Measurements from ENCODE around the gene NRM.

Gene NRM

DNA sequence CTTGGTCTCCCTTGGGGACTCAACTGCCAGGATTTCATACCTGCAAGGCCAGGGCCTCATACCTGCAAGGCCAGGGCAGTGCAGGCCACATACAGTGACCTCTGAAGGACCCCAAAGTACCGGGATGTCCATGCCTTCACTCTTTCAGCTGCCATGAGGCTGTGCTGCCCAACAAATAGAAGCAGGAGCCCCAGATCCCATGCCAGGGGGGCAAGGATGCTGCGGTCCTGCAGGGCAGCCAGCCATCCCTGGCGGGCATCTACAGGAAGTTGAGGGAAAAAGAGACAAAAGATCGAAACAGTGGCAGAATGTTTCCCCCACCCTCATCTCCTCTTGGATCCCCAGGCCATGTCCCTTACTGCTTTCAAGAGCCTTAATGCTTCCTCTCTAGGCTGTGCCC lies 799 bp downstream of the NRM start:
- DNase-seq (ENCODE audit: low read depth in 4 of 4, low spot score in 1 of 4): no peak

DNA sequence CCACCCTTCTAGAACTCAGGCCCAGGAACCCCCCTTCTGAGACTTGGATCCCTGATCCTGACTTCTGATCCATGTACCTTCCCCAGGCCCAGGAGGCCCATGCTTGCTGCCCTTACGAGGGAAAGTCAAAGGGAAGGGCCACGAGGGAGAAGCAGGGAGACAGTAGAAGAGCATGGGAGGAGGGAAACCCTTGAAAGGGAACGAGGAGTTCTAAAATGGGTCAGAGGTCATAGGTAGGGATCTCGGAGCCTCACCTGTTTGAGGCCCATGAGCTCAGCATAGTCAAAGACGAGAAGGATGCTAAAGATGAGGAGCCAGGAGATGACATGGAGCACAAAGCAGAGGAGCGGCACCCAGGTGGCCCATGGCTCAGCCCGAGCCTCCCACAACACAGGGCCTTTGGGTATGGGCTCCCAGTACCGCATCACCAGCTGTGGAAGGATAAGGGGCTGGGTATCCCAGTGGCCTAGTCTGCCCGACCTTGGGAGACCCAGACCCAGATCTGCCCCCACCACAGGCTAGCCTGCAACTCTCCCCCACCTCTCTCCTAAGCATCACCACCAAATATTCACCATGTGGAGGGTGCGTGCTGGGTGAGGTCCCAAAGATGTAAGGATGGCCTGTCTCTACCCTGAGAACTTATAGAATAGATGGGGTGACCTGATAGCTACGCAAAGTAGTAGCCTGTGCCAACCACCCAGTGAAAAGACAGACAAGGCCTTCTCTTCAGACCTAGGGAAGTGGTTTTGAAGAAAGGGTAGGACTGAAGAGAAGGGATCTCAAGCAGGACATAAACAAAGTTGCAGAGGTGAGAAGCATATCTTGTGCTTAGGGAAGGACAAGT lies 1.5 kb downstream of the NRM start:
- DNase-seq (ENCODE audit: low read depth in 4 of 4, low spot score in 1 of 4): no peak

DNA sequence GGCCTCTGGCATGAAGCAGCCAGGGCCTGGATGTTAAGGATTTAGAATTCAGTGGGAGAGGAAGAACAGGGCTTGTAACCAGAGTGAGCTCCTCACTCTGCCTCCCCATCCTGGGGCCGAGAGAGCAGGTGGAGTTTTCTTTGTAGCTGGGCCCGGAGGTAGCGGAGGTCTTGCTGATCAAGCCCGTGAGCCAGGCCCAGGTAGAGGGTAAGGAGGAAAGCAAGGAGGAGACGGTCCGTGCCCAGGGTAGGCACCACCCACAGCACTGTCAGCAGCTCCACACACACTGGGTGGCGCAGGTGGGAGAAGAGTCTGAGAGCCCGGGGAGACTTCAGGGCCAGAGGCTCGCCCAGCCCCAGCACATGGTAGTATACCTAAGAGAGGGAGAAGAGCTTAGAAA lies 2.2 kb downstream of the NRM start:
- DNase-seq (ENCODE audit: low read depth in 4 of 4, low spot score in 1 of 4): no peak

DNA sequence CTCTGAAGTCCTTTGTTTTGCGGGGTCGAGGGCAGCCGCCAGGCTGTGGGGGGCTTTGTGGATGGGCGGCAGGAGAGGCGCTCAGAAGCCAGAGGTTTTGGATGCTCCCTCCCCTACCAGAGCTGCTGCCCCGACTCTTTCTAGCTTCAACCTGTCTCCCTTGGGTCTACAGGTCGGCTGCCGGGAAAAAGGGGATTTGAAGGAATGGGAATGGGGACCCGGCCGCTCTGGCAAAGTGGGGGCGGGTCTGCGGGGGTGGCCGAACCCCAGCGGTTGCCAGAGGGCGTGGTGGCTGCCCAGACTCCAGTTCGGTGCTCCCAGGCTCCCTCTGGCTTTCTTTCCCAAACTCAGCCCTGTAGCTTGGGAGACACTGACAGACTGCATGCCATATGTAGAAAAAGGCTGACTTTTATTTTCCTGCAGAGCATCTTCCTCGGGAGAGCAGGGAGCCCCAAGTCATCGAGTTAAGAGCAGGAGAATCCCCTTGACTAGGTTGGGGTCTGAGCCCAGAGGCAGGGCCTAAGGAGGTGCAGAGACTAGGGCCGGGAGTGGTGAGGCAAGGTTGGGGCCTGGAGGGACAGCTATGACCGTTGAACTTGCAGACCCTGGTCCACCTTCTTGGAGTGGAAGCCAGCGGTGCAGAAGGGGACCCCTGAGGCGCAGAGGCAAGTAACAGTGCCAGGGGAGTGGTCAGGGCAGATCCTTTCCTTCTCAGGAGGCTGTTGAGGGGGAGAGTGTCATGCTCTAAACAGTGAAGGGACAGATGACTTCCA lies 2.9 kb downstream of the NRM start:
- DNase-seq (ENCODE audit: low read depth in 4 of 4, low spot score in 1 of 4): no peak

DNA sequence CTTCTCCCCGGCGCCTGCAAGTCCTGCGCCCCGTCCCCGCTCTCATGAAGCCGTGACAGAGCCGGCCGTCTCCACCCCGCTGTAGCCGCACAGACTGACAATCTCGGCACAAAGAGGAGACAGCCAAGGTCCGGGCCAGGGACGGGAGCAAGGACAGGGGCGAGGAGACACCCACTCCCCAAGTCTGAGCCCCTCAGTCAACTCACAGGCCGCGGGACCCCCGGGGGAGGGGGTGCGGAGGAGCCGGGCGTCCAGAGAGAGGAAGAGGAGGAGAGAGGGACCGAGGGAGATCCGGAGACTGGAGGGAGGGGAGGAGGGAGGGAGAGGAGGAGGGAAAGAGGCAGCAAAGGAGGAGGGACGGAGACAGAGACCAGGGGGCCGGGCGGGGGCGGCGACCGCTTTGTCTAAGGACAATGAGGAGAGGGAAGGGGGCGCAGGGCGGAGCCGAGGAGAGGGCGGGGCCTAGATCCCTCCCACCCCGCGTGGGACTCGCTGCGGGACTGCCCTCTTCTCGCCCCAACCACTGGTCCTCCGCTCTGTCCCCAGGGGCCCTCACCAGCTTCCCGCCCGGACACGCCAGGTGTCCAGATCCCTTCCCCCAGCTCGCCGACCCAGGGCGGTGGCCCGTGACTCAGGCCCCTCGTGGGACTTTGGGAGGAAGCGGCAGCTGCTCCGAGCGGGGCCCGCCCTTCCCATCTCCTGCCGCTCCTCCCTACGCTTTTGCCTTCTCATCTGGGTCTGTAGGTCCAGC lies 3.7 kb downstream of the NRM start:
- peak in 3 of 4 experiments; percentile 54 to 91 (median 73) for DNase-seq (ENCODE audit: low read depth in 4 of 4, low spot score in 1 of 4)

DNA sequence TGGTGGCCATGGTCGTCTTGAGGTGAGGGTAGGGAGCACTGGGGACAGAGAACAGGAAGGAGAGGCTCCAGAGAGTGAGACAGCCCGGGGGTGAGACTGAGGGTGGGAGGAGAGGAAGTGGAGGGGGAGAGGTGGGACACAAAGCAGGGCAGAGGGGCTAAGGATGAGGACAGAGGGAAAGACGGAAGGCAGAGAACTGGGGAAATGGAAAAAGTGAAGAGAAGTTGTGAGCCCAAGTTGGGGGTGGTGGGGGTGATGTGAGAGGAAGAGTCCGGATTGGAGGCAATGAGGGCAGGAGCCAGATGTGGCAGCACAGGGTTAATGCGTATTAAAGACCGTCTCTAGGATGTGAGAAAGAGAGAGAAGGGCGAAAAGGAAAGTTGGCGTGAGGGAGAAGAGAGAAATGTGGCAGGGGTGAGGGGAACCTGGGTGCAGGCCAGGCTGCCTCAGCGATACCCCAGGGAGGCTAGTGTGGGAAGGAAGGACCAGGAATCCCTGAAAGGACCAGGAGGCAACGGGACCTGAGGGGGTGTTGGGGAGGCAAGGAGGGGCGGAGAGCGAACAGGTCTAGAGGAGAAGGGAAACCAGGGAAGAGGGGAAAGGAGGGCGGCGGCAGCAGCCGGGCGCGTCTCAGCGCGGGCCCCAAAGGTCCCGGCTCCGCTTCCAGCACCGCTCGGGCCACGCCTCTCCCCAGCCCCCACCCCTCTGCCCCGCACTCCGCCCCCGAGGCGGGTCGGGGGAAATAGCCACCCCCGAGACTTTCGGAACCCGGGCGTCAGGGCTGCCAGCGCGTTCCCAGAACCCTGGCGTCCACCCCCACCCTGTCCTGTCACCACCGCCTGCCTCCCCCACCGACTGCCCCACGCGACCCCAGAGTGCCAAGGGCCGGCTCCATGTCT lies 4.5 kb downstream of the NRM start, which contains the start of gene PPP1R18:
PPP1R18 (minus strand) TSS at position 637 of the 899 bp plus-strand sequence; CDS start at position 10, 627 bp downstream.
- peak; percentile 59 to 88 (median 70) for DNase-seq (ENCODE audit: low read depth in 4 of 4, low spot score in 1 of 4)

DNA sequence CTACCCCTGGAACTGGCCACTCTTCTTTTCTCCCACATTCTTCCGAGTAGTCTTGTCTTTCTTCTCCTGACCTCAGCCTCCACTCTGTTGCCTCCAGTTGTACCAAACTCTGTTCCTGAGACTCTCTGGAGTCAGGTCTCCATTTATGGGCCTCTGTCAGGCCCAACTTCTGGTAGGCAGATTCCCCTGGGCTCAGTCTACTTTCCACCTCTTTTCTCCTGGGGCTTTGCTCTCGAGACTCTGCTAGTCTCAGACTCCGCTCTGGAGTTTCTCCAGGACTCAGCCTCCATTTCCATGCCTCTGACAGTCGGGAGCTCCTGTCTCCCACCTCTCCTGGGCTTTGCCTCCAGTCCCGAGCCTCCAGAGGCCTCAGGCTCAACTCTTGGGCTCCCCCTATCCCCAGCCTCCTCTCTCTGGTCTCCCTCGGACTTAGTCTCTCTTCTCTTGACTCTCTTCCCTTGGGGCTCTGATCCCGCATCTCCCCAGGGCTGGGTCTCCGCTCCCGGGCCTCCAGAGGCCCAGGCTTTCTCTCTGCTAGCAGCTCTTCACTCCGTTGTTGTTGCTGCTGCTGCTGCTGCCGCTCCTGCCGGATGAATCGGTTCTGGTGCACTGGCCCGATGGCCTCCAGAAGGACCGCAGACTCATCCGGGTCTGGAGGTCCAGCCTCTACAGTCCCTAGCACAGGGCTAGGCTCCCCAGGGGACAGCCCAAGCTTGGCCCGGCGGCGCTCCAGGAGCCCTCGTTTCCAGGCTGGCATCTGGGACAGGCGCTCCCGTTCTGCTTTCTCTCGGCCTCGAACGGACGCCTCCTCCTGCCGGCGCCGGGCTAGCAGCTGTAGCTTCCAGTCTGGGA lies 5.4 kb downstream of the NRM start:
- no peak for DNase-seq (ENCODE audit: low read depth in 4 of 4, low spot score in 1 of 4)

DNA sequence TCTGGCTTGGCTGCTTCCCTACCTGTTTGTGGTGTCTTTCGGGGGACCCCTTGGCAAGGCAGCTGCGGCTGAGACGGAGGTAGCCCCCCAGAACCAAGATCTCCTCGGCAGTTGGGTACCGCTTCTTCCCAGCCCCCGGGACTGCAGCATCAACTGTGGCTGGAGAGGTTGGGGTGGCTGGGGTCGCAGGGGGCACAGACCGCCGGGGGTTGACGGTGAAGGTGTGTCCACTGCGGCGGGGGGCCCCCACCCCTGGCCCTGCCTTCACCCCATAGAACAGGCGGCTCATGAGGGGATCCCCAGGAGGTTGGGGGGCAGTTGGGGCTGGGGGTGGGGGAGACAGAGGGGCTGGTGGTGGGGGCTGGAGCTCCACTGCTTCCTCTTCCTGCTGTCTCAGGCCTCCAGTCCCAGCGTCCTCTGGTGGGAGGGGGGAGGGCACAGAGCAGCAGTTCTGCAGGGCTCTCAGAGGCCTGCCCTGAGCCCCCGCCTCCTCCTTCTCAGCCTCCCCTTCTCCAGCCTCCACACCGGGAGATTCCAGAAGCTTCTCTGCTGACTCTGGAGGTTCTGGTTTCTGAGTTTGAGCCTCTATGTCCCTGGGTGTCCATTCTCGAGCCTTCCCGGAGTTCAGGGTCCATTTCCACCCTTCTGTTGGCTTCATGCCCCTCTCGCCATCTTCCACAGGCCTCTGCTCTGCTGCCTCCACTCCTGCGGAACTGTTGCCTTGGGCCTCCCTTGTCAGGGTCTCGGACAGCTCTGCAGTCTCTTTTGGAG lies 6.2 kb downstream of the NRM start:
- DNase-seq (ENCODE audit: low read depth in 4 of 4, low spot score in 1 of 4): no peak

DNA sequence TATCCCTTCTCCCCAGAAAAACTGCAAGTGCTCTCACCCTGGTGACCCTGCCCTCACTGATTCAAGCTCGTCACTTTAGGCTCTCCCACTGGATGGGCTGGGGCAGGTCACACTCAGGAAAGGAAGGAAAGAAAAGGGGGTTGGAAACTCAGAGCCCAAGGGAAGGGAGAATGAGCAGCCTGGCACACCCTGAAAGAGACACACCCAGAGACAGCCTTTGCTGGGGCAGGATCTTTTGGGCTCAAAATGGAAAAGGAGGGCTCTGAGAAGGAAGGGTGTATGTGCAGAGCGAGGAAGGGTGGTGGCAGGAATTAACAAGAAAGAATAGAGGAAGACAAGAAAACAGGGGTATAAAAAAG lies 6.8 kb downstream of the NRM start:
- no peak for DNase-seq (ENCODE audit: low read depth in 4 of 4, low spot score in 1 of 4)

DNA sequence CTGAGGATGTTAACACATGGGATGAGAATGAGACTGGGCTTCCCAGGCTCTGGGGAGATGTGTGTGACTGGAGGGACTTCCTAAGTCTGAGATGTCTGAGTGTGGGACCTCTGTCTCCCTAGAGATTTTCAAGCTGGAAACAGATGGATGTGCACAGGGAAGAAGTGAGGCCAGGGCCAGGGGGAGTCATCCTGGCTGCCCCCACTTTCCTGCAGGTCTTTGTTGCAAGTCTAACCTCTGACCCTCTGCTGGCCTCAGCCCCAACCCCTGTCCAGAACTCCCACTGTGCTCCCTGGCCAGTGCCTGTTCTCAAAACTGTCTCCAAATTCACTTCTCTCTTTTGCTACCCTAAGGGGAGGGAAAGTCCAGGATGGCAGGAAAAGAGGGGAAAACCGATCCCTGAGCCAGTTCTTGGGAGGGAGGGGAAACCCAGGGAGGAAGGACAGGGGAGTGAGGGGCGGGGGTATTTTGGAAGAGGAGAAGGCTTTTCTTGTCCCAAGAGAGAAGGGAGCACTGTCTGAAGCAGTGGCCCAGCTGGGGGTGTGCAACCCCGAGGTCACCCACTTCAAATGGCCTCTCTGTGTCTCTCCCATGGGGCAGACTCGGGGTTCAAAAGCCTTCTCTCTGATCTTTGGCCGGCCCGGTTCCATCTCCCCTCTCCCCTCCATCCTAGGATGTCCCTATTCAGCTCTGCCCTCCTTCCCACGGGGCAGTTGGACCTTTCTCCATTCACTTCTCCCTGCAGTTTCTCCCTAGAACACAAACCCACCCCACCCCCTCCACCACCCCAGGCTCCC lies 7.4 kb downstream of the NRM start:
- DNase-seq (ENCODE audit: low read depth in 4 of 4, low spot score in 1 of 4): no peak

DNA sequence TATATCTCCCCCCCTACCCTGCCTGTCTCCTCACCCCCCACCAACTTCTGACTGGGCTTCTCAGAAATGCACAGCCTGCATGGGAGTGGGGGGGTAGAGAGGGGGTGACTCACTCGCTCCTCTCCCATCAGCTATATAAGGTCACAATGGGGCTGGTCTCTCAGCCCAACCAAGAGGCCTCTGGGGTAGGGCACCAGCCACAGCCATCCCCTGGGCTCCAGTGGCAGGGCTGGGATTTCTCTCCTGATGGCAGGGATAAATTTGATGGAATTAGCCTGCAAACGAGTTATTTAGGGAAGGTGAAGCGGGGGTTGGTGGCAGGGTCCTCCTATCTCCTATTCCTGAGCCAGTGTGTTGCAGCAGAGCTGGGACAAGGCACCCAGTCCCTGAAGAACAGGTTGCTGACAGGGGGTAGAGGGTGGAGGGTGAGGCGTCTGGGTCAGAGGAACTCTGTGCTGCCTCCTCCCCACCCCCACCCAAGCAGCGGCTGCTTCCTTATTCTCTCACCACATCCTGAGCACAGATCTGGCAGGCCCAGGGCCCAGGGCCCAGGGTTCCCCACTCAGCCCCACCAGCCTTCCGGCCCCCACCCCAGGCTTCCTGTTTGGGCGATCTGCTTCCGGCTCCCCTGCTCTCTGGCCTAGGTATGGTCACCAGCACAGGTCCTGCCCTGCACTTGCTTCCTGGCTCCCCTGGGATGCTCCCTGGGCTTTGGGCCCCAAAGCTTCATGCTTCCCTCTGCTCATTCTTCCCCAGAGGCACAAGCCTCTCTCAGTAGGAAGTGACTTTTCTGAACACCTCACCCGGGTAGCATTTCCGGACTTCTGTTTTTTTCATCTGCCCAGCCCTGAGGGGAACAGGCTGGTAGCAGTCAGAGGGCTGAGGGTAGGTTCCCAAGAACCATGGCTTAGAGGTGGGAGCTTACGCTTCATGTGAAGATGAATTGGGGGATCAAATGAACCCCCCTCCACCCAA lies 8.4 kb downstream of the NRM start:
- DNase-seq (ENCODE audit: low read depth in 4 of 4, low spot score in 1 of 4): peak in 3 of 4 experiments; percentile 63 to 81 (median 70)

DNA sequence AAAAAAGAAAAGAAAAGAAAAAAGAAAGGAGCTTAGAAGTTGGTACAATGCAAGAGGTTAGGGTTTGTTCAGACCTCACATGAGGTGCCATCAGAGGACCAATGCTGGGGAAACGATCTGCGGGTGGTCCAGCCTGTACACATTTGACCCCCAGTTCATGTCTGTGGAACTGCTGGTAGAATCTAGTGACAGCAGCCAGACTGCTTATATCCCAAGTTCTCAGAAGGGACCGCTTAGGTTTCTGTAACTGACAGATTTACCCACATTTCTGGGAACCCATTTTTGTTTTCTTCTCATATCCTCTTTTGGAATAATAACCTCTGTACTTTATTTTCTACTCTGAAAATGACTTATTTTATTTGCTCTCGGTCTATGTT lies 9.0 kb downstream of the NRM start:
- DNase-seq (ENCODE audit: low read depth in 4 of 4, low spot score in 1 of 4): no peak

DNA sequence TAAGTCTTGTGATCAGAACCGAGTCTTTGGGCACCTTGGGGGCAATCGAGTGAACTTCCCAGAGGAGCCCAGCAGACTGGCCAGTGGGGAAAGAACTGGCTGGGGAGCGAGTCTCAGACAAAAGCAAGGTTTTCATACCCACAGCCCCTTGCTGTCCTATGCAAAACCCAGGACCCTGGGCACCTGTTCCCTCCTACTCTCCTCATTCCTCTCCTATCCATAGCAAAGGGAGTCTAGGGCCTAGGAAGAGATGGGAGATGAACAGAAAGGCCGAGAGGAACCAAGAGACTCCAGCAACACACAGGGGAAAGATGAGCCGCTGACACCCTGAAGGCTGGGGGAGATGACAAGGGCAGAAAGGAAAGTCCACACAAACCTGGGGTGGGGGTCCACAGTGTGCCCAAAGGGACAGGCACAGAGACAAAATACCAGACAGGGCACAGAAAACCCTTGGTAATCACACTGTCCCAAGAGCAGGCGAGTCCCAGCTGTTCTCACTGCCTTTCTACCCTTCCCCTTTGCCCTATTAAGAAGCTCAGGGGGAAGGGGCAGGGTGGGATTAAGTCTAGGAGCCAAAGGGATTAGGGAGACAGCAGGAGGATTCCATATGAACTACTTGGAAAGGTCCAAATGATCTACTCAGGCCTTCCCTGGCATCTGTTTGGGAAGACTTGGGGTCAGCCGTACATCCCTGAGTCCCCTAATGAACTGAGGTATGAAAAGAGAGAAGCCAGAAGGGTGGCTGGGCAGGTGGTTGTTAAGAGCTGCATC lies 10.8 kb downstream of the NRM start:
- DNase-seq (ENCODE audit: low read depth in 4 of 4, low spot score in 1 of 4): no peak

DNA sequence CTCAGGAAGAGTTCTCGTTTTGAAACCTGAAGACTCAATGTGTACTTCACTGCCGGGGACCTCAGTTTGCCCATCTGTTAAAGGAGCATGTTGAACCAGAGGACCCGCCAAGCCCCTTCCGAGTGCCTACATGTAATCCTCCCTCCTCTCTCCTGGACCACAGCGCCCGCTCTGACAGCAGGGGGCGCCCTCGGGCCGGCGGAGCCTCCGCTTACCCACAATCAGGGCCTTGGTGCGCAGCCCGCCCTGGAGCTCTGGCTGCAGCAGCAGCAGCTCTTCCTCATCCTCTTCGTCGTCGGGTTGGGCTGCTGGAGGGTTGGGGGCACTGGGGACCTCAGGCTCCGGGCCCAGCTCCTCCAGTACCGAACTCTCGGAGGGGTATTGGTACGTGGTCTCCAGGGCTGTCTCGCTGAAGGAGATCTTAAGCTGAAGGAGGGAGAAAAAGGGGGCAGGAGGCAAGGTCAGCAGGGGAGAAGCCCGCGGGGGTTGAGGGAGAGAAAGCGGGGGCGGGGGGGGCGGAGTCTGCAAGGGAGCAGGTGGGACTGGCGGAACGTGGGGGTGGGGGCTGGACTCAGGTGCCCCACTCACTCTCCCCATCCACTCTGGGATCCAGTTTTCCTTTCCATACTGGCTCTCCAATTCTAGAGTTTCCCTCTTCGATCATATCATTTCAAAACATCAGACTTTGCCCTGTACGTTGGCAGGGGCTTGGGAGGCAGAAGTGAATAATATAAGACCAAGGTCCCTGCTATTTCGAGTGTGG lies 11.6 kb downstream of the NRM start:
- peak; percentile 82 to 88 (median 86) for DNase-seq (ENCODE audit: low read depth in 4 of 4, low spot score in 1 of 4)

DNA sequence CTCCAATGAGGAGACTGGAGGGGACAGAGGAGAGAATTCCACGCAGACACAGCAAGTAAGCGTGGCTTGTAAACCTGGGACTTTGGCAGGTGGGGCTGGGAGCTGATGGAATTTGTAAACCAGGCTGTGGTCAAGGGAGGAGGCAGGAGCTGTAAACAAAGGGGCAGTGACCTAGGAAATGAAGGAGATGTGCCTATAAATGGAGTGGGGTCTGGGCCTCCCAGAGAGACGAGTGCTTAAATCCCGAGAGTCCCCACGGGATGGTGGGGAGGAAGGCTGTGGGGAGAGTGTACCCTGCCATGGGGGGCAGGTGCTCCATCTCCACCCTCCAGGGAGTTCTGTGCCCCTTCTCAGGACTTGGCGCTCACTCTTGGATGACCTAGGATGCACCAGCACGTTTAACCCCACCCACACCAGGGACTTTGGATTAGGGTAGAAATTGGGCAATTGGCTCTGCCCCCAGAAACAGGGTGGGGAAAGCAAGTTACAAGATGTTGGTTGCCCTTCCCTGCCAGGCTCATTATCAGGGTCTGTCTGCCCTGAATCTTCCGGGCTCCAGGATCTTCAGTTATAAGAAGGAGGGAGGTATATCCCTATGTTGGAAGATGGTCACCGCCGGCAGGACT lies 14.0 kb downstream of the NRM start:
- no peak for DNase-seq (ENCODE audit: low read depth in 4 of 4, low spot score in 1 of 4)
